ENCODE data around the gene ZNF524. TPM values are rescaled to one million over a fixed set of nuclear protein-coding genes. Genes with fewer than 3 reads are reported as not detected.
A peak's percentile ranks its signal among the peaks of the same experiment; 100 is the strongest.

Gene ZNF524, protein sequence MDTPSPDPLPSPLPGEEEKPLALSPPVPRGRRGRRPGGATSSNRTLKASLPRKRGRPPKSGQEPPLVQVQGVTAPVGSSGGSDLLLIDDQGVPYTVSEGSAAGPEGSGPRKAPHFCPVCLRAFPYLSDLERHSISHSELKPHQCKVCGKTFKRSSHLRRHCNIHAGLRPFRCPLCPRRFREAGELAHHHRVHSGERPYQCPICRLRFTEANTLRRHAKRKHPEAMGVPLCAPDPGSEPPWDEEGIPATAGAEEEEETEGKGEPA
- total RNA-seq (2021) = 5.5 to 6.3 TPM (median 5.5 TPM) in 3 replicates
- Bru-seq, nascent RNA = percentile 63 among the genes with signal in this experiment
- long read RNA-seq, experiment 1, transcript ZNF524-201 (2 exons, 1,102 nt) = major isoform, 7 of 8 reads
- long read RNA-seq, experiment 1, partial matches to known transcripts = 0 of 8 reads
- long read RNA-seq, experiment 1, other reads (novel, unspliced or antisense) = 0 of 8 reads
- long read RNA-seq, experiment 2, partial matches to known transcripts = 0 of 4 reads
- long read RNA-seq, experiment 2, other reads (novel, unspliced or antisense) = 0 of 4 reads
- long read RNA-seq, experiment 3 = 0 reads

DNA sequence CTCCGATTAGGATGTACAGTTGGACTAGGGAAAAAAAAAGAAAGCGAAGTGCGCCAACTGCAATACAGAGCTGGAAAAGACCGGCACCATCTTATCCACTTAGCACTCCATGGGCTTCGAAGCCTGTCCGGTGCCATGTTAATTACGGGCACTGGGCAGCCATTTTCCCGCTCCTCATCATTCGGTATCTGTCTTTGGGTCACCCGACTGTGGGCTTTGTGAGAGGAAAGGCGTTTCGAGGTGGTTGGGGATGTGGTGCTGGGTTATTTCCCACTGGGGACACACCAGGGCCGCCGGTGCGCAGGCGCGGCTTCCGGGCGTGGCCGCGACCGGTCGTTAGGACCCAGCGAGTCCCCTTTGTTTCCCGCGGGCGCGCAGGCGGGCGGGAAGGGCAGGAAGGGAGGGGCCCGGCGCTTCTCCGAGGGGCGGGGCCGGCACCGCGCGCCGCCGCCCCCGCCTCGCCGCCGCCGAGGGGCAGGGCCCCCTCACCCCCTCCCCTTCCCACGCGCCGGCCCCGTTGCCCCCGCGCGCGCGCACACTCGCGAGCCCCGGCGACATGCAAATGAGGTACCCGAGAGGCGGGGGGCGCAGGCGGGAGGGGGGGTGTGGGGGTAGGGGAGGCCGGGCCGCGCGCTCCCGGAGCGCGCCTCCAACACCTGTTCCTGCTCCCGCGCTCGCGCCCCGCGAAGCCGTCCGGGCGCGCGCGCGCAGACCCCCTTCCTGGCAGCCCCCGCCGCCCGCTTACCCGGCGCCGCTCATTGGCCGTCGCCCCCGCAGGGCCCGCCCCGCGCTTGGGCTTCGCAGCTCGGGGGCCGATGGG, at the start of gene ZNF524:
Gene ZNF524 (plus strand): TSS at position 447 of the 820 bp plus-strand sequence. CDS start 1,825 bp downstream, outside the sequence.
- peaks cover 18% of the 10 kb centered on the region for H3K36me3 Mint-ChIP-seq
- peak; percentile 88 for DNase-seq (ENCODE audit: low spot score)
- CTCF ChIA-PET = interaction anchor here (0.6 to 3.0 kb wide), 14 partner anchors 12 to 454 kb away, joined by 3 to 17 read pairs (median 6); partner anchors contain the start of genes HSPBP1, NAT14 and ZNF784
- TF ChIP-seq ZNF232 (CRISPR knock-in tag; IDR thresholded peaks at IDR 0.05) = peak; percentile 51; the same call in 1 of the 2 replicates
- TF ChIP-seq FOXJ3 (CRISPR knock-in tag; IDR thresholded peaks at IDR 0.05; ENCODE audit: borderline replicate concordance) = no peak
- TF ChIP-seq FOXK1 (CRISPR knock-in tag; IDR thresholded peaks at IDR 0.05) = peak; percentile 73
- TF ChIP-seq, protein P1, sequence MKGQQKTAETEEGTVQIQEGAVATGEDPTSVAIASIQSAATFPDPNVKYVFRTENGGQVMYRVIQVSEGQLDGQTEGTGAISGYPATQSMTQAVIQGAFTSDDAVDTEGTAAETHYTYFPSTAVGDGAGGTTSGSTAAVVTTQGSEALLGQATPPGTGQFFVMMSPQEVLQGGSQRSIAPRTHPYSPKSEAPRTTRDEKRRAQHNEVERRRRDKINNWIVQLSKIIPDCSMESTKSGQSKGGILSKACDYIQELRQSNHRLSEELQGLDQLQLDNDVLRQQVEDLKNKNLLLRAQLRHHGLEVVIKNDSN (CRISPR knock-in tag; IDR thresholded peaks at IDR 0.05) = 0 out of 2 replicates have a peak, but pooled peaks have one; percentile 15
- TF ChIP-seq ZNF396 (CRISPR knock-in tag; IDR thresholded peaks at IDR 0.05; ENCODE audit: borderline replicate concordance) = no peak
- TF ChIP-seq, protein P2, sequence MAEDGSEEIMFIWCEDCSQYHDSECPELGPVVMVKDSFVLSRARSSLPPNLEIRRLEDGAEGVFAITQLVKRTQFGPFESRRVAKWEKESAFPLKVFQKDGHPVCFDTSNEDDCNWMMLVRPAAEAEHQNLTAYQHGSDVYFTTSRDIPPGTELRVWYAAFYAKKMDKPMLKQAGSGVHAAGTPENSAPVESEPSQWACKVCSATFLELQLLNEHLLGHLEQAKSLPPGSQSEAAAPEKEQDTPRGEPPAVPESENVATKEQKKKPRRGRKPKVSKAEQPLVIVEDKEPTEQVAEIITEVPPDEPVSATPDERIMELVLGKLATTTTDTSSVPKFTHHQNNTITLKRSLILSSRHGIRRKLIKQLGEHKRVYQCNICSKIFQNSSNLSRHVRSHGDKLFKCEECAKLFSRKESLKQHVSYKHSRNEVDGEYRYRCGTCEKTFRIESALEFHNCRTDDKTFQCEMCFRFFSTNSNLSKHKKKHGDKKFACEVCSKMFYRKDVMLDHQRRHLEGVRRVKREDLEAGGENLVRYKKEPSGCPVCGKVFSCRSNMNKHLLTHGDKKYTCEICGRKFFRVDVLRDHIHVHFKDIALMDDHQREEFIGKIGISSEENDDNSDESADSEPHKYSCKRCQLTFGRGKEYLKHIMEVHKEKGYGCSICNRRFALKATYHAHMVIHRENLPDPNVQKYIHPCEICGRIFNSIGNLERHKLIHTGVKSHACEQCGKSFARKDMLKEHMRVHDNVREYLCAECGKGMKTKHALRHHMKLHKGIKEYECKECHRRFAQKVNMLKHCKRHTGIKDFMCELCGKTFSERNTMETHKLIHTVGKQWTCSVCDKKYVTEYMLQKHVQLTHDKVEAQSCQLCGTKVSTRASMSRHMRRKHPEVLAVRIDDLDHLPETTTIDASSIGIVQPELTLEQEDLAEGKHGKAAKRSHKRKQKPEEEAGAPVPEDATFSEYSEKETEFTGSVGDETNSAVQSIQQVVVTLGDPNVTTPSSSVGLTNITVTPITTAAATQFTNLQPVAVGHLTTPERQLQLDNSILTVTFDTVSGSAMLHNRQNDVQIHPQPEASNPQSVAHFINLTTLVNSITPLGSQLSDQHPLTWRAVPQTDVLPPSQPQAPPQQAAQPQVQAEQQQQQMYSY (CRISPR knock-in tag; IDR thresholded peaks at IDR 0.05) = no peak
- TF ChIP-seq, protein P3, sequence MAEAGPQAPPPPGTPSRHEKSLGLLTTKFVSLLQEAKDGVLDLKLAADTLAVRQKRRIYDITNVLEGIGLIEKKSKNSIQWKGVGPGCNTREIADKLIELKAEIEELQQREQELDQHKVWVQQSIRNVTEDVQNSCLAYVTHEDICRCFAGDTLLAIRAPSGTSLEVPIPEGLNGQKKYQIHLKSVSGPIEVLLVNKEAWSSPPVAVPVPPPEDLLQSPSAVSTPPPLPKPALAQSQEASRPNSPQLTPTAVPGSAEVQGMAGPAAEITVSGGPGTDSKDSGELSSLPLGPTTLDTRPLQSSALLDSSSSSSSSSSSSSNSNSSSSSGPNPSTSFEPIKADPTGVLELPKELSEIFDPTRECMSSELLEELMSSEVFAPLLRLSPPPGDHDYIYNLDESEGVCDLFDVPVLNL (CRISPR knock-in tag; IDR thresholded peaks at IDR 0.05; ENCODE audit: borderline replicate concordance, low read depth) = peak; percentile 89
- TF ChIP-seq NFE2L1 (CRISPR knock-in tag; IDR thresholded peaks at IDR 0.05) = peak; percentile 55; the same call in 1 of the 2 replicates
- TF ChIP-seq TCF7 (CRISPR knock-in tag; IDR thresholded peaks at IDR 0.05; ENCODE audit: low read depth) = no peak
- peak; percentile 74 for TF ChIP-seq SP1 (CRISPR knock-in tag; conservative IDR thresholded peaks at IDR 0.05)
- TF ChIP-seq NFYB (CRISPR knock-in tag; conservative IDR thresholded peaks at IDR 0.05; ENCODE audit: low read depth) = peak; percentile 63; the same call in 1 of the 2 replicates
- 0 out of 2 replicates have a peak, but pooled peaks have one; percentile 19 for TF ChIP-seq TEAD4 (CRISPR knock-in tag; IDR thresholded peaks at IDR 0.05)
- TF ChIP-seq CREM (CRISPR knock-in tag; IDR thresholded peaks at IDR 0.05) = no peak
- TF ChIP-seq, protein P4, sequence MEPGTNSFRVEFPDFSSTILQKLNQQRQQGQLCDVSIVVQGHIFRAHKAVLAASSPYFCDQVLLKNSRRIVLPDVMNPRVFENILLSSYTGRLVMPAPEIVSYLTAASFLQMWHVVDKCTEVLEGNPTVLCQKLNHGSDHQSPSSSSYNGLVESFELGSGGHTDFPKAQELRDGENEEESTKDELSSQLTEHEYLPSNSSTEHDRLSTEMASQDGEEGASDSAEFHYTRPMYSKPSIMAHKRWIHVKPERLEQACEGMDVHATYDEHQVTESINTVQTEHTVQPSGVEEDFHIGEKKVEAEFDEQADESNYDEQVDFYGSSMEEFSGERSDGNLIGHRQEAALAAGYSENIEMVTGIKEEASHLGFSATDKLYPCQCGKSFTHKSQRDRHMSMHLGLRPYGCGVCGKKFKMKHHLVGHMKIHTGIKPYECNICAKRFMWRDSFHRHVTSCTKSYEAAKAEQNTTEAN (CRISPR knock-in tag; IDR thresholded peaks at IDR 0.05) = 0 out of 2 replicates have a peak, but pooled peaks have one; percentile 25
- TF ChIP-seq, protein P5, sequence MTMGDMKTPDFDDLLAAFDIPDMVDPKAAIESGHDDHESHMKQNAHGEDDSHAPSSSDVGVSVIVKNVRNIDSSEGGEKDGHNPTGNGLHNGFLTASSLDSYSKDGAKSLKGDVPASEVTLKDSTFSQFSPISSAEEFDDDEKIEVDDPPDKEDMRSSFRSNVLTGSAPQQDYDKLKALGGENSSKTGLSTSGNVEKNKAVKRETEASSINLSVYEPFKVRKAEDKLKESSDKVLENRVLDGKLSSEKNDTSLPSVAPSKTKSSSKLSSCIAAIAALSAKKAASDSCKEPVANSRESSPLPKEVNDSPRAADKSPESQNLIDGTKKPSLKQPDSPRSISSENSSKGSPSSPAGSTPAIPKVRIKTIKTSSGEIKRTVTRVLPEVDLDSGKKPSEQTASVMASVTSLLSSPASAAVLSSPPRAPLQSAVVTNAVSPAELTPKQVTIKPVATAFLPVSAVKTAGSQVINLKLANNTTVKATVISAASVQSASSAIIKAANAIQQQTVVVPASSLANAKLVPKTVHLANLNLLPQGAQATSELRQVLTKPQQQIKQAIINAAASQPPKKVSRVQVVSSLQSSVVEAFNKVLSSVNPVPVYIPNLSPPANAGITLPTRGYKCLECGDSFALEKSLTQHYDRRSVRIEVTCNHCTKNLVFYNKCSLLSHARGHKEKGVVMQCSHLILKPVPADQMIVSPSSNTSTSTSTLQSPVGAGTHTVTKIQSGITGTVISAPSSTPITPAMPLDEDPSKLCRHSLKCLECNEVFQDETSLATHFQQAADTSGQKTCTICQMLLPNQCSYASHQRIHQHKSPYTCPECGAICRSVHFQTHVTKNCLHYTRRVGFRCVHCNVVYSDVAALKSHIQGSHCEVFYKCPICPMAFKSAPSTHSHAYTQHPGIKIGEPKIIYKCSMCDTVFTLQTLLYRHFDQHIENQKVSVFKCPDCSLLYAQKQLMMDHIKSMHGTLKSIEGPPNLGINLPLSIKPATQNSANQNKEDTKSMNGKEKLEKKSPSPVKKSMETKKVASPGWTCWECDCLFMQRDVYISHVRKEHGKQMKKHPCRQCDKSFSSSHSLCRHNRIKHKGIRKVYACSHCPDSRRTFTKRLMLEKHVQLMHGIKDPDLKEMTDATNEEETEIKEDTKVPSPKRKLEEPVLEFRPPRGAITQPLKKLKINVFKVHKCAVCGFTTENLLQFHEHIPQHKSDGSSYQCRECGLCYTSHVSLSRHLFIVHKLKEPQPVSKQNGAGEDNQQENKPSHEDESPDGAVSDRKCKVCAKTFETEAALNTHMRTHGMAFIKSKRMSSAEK (CRISPR knock-in tag; IDR thresholded peaks at IDR 0.05; ENCODE audit: borderline replicate concordance) = no peak
- TF ChIP-seq CREB1 (CRISPR knock-in tag; IDR thresholded peaks at IDR 0.05) = no peak
- TF ChIP-seq, protein P6, sequence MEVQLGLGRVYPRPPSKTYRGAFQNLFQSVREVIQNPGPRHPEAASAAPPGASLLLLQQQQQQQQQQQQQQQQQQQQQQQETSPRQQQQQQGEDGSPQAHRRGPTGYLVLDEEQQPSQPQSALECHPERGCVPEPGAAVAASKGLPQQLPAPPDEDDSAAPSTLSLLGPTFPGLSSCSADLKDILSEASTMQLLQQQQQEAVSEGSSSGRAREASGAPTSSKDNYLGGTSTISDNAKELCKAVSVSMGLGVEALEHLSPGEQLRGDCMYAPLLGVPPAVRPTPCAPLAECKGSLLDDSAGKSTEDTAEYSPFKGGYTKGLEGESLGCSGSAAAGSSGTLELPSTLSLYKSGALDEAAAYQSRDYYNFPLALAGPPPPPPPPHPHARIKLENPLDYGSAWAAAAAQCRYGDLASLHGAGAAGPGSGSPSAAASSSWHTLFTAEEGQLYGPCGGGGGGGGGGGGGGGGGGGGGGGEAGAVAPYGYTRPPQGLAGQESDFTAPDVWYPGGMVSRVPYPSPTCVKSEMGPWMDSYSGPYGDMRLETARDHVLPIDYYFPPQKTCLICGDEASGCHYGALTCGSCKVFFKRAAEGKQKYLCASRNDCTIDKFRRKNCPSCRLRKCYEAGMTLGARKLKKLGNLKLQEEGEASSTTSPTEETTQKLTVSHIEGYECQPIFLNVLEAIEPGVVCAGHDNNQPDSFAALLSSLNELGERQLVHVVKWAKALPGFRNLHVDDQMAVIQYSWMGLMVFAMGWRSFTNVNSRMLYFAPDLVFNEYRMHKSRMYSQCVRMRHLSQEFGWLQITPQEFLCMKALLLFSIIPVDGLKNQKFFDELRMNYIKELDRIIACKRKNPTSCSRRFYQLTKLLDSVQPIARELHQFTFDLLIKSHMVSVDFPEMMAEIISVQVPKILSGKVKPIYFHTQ (CRISPR knock-in tag; IDR thresholded peaks at IDR 0.05) = 0 out of 2 replicates have a peak, but pooled peaks have one; percentile 36
- peak; percentile 29; the same call in 1 of the 2 replicates for TF ChIP-seq FOXP1 (CRISPR knock-in tag; IDR thresholded peaks at IDR 0.05; ENCODE audit: borderline replicate concordance)
- no peak for TF ChIP-seq GRHL2 (CRISPR knock-in tag; IDR thresholded peaks at IDR 0.05; ENCODE audit: insufficient replicate concordance, severe bottlenecking)

More for the DNA sequence above, at the start of gene ZNF524:
- peaks cover 29% of the 10 kb centered on the region for H3K4me1 Mint-ChIP-seq
- POLR2A ChIA-PET = interaction anchor here (0.5 to 2.1 kb wide), 14 partner anchors 13 to 261 kb away, joined by 3 to 17 read pairs (median 6); partner anchors contain the start of genes KMT5C, U2AF2, UBE2S and ZNF628
- no peaks in the 10 kb centered on the region for H3K9me3 Mint-ChIP-seq
- no peaks in the 10 kb centered on the region; the same call in 1 of the 2 replicates for H3K27me3 Mint-ChIP-seq (ENCODE audit: low read depth)
- ATAC-seq = peak; percentile 6
- peak within 1 kb of the TSS; percentile 98 for H3K4me3 Mint-ChIP-seq
- H3K27ac Mint-ChIP-seq = peak within 1 kb of the TSS; percentile 100

Measured in WTC11 (cell line).